Transverse colon (tissue), 4 donors: ENCODE measurements around the gene HASPIN.

ENCODE experiments used
- EP300 ChIP-seq: sonication (generic); formaldehyde crosslinking; IDR thresholded peaks from one replicate; pipeline ENCODE4 v1.6.1; 2017; ENCODE audit warnings: antibody characterized with exemption, low read depth
- POLR2A ChIP-seq: fragments of 450-650 bp; IDR thresholded peaks from one replicate; pipeline ENCODE4 v1.6.1; 2016; ENCODE audit warnings: antibody characterized with exemption, mild to moderate bottlenecking, moderate library complexity
- POLR2AphosphoS5 ChIP-seq, 3 donors: sonication (generic); formaldehyde crosslinking; IDR thresholded peaks; one replicate each; pipeline ENCODE4 v1.6.1; 2016; ENCODE audit warnings: antibody characterized with exemption in 3 of 3
- TF ChIP-seq, protein P1 (sequence below), 5 experiments: fragments of 200-600 bp in 3 of 5; fragments of 450-650 bp in 2 of 5; sonication (generic) in 3 of 5; IDR thresholded peaks; 1 replicate in 2 of 5; 2 replicates in 3 of 5; pipeline ENCODE4 v1.5.1; 2016 to 2017; ENCODE audit warnings: antibody characterized with exemption in 5 of 5, inconsistent platforms in 3 of 5, mild to moderate bottlenecking in 2 of 5, moderate library complexity in 1 of 5

DNA sequence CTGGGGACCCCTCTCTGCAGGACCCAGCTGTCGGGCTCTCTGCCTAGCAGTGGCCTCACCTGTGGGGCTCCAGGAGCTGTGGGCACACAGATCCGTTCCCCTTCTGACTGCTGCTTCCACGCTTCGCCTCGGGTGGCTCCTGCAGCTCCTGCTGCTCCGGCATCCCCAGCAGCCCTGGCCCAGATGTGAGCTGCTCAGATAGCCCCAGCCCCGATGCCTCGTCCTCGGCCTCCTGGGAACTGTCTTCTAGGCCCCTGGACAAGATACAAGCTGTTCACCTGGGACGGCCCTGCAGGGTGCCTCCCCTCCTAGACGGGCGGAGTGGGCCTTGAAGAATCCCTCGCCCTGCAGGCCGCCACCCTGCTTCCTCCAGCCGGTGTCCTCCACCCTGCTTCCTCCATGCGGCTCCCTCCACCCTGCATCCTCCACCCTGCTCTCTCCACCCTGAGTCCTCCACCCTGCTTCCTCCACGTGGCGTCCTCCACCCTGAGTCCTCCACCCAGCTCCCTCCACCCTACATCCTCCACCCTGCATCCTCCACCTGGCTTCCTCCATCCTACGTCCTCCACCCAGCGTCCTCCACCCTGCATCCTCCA, 44.1 kb upstream of the HASPIN start:
- TF ChIP-seq, protein P1, sequence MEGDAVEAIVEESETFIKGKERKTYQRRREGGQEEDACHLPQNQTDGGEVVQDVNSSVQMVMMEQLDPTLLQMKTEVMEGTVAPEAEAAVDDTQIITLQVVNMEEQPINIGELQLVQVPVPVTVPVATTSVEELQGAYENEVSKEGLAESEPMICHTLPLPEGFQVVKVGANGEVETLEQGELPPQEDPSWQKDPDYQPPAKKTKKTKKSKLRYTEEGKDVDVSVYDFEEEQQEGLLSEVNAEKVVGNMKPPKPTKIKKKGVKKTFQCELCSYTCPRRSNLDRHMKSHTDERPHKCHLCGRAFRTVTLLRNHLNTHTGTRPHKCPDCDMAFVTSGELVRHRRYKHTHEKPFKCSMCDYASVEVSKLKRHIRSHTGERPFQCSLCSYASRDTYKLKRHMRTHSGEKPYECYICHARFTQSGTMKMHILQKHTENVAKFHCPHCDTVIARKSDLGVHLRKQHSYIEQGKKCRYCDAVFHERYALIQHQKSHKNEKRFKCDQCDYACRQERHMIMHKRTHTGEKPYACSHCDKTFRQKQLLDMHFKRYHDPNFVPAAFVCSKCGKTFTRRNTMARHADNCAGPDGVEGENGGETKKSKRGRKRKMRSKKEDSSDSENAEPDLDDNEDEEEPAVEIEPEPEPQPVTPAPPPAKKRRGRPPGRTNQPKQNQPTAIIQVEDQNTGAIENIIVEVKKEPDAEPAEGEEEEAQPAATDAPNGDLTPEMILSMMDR (IDR thresholded peaks at IDR 0.05), result no peak
- TF ChIP-seq POLR2A (no peak), EP300 (no peak), POLR2AphosphoS5 (IDR thresholded peaks at IDR 0.05) (no peak)
